ENCODE measurements around the gene EWSR1.

Gene EWSR1

DNA sequence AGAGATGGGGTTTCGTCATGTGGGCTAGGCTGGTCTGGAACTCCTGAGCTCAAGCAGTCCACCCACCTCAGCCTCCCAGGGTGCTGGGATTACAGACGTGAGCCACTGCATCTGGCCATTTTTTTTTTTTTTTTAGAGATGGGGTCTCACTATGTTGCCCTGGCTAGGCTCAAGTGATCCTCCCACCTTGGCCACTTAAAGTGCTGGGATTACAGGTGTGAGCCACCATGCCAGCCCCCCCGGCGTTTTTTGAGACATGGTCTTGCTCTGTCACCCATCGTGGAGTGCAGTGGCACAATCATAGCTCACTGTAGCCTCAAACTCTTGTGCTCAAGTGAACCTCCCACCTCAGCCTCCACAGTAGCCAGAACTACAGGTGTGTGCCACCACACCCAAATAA, 16.8 kb upstream of the EWSR1 start:
- no peak for DNase-seq (ENCODE audit: low spot score)

GRCh38 chr22:29251981-29252911, 15.8 kb upstream of the EWSR1 start:
- DNase-seq (ENCODE audit: low spot score): no peak

- no peak for DNase-seq (ENCODE audit: low spot score)
Measured at GRCh38 chr22:29253561-29254285, 14.3 kb upstream of the EWSR1 start.

- DNase-seq (ENCODE audit: low spot score): no peak
Measured at GRCh38 chr22:29254286-29254660, 13.8 kb upstream of the EWSR1 start.

- DNase-seq (ENCODE audit: low spot score): no peak
Measured at GRCh38 chr22:29255064-29255621, 12.9 kb upstream of the EWSR1 start.

DNA sequence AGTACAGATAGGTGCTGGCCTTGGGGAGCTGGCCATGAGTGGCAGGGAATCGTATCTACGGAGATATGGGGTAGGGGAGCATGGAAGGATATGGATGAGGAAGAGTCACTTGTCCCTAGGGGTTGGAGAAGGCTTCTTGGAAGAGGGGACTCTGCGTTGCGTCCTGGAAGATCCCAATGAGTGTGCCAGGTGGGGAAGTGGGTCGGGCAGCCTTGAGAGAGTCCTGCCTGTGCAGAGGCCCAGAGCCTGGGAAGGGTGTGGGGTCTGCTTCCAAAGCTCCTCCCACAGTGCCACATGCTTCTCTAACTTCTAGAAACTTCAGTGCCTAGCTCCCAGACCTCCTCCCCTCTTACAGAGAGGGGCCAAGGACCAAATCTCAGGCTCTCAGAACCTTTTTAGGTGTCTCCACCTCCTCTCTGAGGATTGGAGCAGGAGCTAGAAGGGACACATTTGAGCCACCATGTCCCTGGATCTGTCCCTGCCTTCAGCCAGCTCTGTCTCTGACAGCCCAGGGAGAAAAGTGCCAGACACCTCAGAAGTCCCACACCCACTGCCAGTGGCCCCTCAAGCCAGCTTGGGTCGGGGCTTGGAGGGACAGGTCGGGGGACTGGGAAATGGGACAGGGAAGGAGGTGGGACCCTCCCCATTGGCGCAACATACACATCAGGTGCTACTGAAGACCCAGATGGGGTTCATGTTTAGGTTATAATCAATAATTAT, 11.3 kb upstream of the EWSR1 start:
- no peak for DNase-seq (ENCODE audit: low spot score)

- DNase-seq (ENCODE audit: low spot score): no peak
Measured at GRCh38 chr22:29257751-29258181, 10.3 kb upstream of the EWSR1 start.

GRCh38 chr22:29258407-29259252, 9.4 kb upstream of the EWSR1 start:
- no peak for DNase-seq (ENCODE audit: low spot score)

GRCh38 chr22:29259253-29259899, 8.7 kb upstream of the EWSR1 start:
- DNase-seq (ENCODE audit: low spot score): no peak

DNA sequence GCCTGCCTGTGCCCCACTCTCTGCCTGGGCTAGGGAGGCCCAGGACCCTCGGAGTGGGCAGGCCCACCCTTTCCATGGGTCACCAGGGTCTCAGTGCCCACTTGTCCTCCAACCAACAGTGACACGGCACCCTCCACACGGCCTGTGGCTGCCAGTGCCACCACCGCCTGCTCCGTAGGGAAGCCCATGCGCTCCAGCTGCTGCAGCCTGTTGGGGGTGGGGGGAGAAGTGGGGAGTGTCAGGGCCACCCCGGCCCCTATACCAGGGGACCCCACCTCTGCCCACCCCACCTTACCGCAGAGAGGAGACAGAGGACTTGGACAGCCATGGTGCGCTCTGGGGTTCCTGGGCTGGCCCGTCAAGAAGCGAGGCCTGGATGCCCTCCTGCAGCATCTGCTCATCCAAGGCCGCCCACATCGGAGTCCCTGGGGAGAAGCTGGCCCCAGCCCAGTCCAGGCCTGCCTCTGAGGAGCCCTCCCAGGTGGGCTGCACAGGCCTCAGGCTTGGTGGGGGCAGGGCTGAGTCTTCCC, 8.0 kb upstream of the EWSR1 start:
- no peak for DNase-seq (ENCODE audit: low spot score)

DNA sequence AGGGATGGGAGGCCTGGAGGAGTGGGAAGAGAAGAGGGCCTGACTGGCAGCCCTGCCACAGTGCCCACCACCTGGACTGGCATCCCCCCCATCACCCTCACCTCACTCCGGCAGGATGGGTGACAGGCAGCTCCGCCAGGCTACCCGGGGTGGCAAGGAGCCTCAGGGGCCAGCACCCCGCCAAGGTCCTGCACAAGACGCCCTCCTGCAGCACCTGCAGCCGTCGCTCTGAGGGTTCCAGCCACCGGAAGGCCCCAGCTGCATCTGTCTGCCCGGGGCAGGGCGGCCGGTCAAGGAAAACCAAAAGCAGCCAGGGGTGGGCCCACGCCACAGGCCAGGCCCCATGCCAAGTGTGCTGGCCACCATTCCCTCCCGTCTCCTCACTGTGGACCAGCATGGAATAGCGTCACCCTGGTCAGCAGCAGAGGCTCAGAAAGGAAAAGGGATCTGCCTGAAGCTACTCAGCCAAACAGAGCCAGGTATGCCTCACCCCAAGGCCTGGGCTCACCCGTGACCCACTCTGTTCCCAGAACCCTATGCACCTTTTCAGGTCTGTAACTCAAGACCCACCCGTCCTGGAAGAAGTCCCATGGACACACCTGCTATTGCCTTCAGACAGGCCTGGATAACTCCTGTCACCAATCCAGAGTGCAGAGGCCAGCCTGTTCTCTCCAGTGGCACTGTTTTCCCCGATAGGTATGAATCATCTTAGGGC, 7.3 kb upstream of the EWSR1 start:
- no peak for DNase-seq (ENCODE audit: low spot score)

DNA sequence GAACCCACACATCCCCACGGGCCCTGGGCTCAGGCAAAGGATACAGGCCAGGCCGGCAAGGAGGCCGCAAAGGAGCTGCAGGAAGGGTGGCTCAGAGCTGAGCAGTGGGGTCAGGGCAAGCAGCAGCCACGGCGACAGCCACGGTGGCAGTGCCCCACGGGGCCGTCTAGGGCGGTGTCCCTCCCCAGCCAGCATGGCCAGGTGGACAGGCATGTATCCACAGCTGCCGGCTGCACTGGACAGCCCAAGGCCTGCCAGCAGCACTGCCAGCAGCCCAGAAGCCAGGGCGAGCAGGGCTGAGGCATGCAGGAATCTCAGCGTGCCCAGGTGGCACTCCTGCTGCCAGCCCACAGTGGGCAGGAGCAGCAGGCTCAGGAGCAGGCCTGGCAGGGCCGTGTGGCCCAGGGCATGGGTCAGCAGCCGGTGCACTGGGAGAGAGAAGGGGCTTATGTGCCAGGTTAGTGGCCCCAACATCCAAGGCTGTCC, 4.2 kb upstream of the EWSR1 start:
- no peak for DNase-seq (ENCODE audit: low spot score)

DNA sequence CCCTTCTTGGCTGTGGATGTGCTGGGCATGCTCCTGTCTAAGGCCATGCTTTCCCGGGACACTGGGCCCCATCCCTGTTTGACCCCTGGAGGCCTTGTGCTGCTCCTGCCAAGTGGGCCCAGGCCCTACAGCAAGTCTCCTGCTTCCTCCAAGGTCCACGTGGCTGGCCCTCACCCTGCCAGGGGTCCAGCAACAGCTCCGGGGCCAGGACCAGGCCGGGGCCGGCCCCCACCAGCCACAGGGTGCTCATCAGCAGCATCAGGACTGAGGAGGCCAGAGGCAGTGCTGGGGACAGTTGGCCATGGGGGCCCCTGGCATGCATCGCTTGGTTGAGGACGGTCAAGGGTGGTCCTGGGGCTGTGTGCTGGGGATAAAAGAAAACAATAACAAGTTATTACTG, 2.8 kb upstream of the EWSR1 start:
- DNase-seq (ENCODE audit: low spot score): no peak

DNA sequence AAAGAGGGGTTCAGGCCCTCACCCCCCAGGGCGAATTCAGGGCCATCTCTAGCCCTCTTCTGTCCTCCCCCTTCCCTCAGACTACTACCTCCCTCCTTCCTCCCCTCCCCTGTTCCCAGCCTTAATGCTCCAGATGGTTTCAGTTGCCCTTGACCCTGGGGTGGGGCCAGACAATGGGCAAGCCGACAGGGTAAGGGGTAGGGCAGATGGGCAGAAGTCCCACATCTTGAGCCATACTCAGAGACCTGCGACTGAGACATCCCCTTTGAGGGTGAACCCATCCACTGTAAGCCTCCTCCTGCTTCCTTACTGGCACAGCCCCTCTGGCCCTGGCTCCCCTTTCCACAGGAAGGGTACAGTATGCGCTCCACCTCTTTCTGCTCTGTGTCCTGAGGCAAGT, 2.1 kb upstream of the EWSR1 start:
- DNase-seq (ENCODE audit: low spot score): no peak

GRCh38 chr22:29266564-29267461, 1.3 kb upstream of the EWSR1 start:
- no peak for DNase-seq (ENCODE audit: low spot score)

DNA sequence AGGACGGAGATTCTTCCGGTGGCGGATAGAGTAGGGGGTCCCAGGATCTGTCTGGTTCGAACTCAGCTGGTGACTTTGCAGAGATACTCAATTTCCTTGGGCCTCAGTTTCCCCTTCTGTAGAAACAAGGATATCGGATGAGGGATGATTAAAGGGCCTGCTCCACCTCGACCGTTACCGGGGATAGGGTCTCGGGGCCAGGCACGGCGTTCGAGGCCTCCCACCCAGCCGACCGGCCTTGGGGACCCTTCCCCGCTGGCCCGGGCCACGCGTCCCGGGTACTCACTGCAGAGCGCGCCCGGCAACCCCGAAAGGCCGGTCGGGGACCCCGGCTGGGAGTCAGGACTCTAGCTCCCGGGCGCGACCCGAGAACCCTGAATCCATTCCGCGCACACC, 608 bp upstream of the EWSR1 start:
- no peak for DNase-seq (ENCODE audit: low spot score)

DNA sequence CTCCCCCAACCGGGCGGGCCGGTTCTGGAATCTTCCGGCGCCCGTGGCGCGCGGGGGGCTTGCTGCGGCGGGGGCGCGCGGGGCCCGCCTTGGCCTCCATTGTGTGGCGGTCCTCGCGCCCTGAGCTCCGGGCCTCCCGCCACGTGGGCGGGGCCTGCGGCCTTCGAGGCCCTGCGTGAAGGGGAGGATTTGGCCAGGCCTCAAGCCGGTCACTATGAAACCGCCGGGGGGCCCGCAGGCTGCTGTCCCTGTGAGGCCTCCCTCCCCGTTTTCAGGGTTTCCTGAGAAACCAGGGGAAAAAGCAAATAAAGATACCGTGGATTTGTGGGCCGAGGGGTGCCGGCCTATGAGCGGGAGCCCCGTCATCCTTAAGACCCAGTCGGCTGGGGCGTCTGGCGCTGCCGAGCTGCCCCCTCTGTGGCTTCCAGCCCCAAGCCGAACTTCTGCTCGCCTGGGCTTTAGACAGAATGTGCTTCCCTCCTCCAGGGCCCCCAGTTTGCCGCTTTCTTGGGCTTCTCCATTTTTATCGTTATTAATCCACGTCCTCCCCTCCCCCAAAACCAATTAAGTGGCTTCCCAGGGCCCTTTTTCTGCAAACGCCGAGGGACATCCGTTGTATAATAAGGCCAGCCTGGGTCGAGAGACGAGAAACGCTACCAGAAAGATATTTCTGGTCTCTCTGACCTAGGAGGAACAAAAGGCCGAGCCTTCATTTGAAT, 602 bp downstream of the EWSR1 start:
- DNase-seq (ENCODE audit: low spot score): peak; percentile 23

DNA sequence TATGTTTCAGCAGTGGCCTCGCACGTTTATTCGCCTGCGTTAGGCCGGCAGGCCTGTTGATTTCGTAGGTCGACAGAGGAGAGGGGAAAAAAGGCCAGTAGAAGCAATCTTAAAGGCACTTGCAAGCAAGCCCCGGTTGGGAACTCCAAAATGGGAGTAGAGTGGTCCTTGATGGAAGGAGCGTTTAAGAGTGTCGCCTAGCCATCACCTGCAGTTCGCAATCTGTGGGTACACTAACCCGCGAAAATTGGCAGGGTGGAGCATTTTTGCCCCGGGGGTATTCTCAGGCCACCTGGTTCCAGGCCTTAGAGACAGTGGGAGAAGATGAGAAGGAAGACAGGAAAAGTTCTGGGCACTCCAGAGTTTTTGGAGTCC, 1.1 kb downstream of the EWSR1 start:
- DNase-seq (ENCODE audit: low spot score): no peak

All from germinal center (tissue), 1 donor.